Uterus (tissue), 2 donors: ENCODE measurements around the gene HIVEP3.
A peak's percentile ranks its signal among the peaks of the same experiment; 100 is the strongest.

Experiments used
- POLR2A ChIP-seq, 2 donors: fragments of 450-650 bp; IDR thresholded peaks; one replicate each; pipeline ENCODE4 v1.6.1; 2016; ENCODE audit warnings: antibody characterized with exemption in 2 of 2, mild to moderate bottlenecking in 1 of 2, moderate library complexity in 1 of 2
- TF ChIP-seq, protein P1 (sequence below), 4 experiments: fragments of 200-600 bp in 2 of 4; fragments of 450-650 bp in 2 of 4; sonication (generic) in 2 of 4; IDR thresholded peaks; one replicate each; pipeline ENCODE4 v1.5.1; 2016 to 2019; ENCODE audit warnings: antibody characterized with exemption in 4 of 4, mild to moderate bottlenecking in 2 of 4, moderate library complexity in 1 of 4

DNA sequence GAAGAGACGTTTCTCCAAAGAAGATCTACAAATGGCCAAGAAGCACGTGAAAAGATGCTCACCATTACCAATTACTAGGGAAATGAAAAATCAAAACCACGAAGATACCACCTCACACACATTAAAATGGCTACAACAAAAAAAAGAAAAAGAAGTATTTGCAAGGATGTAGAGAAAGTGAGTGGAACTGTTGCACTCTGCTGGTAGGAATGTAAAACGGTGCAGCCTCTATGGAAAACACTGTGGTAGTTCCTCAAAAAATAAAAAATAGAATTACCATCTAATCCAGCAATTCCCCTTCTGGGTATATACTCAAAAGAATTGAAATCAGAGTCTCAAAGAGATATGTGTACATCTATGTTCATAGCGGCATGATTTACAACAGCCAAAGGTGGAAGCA is 318.8 kb downstream of the HIVEP3 start:
- TF ChIP-seq, protein P1, sequence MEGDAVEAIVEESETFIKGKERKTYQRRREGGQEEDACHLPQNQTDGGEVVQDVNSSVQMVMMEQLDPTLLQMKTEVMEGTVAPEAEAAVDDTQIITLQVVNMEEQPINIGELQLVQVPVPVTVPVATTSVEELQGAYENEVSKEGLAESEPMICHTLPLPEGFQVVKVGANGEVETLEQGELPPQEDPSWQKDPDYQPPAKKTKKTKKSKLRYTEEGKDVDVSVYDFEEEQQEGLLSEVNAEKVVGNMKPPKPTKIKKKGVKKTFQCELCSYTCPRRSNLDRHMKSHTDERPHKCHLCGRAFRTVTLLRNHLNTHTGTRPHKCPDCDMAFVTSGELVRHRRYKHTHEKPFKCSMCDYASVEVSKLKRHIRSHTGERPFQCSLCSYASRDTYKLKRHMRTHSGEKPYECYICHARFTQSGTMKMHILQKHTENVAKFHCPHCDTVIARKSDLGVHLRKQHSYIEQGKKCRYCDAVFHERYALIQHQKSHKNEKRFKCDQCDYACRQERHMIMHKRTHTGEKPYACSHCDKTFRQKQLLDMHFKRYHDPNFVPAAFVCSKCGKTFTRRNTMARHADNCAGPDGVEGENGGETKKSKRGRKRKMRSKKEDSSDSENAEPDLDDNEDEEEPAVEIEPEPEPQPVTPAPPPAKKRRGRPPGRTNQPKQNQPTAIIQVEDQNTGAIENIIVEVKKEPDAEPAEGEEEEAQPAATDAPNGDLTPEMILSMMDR (IDR thresholded peaks at IDR 0.05), result peak; percentile 6 to 28 (median 14)
- no peak for TF ChIP-seq POLR2A (IDR thresholded peaks at IDR 0.05)
